Spleen (tissue), 7 donors: Measurements from ENCODE around the gene LTBP2.

Experiments used
- CTCF ChIP-seq, 11 experiments: fragments of 200-600 bp in 7 of 11; fragments of 450-650 bp in 4 of 11; sonication (generic) in 4 of 11; IDR thresholded peaks in 8 of 11; conservative IDR thresholded peaks in 3 of 11; 1 replicate in 7 of 11; 2 replicates in 4 of 11; pipeline versions ENCODE4 v1.4.0 to v1.8.0; 2016 to 2021; ENCODE audit warnings: antibody characterized with exemption in 11 of 11, inconsistent platforms in 4 of 11, mild to moderate bottlenecking in 1 of 11
- POLR2A ChIP-seq, 3 donors: fragments of 450-650 bp; IDR thresholded peaks; one replicate each; pipeline ENCODE4 v1.5.1; 2017; ENCODE audit warnings: antibody characterized with exemption in 3 of 3, mild to moderate bottlenecking in 1 of 3
- donor health status: DM: no; HTN: no; CAD: no; lungs with moderate emphysema.
- donor health status: DM: no; HTN: no; CAD: no.
- donor health status: DM: no; HTN: no; CAD: no.

GRCh38 chr14:74656964-74657363, 44.9 kb upstream of the LTBP2 start:
- TF ChIP-seq CTCF (IDR thresholded peaks at IDR 0.05 in 8 of 11, conservative IDR thresholded peaks at IDR 0.05 in 3 of 11) (no peak), POLR2A (IDR thresholded peaks at IDR 0.05) (no peak)
